PC-9 (cell line): ENCODE results near the gene ACSS2.

Experiments
- CTCF ChIP-seq: fragments of 200-600 bp; sonication (generic); conservative IDR thresholded peaks from 2 replicates; pipeline ENCODE4 v1.6.1; 2017; ENCODE audit warnings: mixed run types, antibody characterized with exemption, mild to moderate bottlenecking, moderate library complexity
- EZH2 ChIP-seq: fragments of 200-600 bp; sonication (generic); IDR thresholded peaks from 2 replicates; pipeline ENCODE4 v1.8.0; 2017; ENCODE audit warnings: antibody characterized with exemption, low read depth

GRCh38 chr20:34907616-34908469, 31.4 kb downstream of the ACSS2 start:
- no peak for TF ChIP-seq CTCF
- TF ChIP-seq EZH2, result no peak
